Prostate gland (tissue), 2 donors: ENCODE results near the gene UBE2H.

ENCODE experiments used
- CTCF ChIP-seq, 4 experiments: fragments of 200-600 bp in 2 of 4; fragments of 450-650 bp in 2 of 4; sonication (generic) in 2 of 4; IDR thresholded peaks; 1 replicate in 3 of 4; 2 replicates in 1 of 4; pipeline ENCODE4 v1.5.1; 2016 to 2019; ENCODE audit warnings: antibody characterized with exemption in 4 of 4, mild to moderate bottlenecking in 2 of 4, moderate library complexity in 2 of 4
- POLR2A ChIP-seq: fragments of 450-650 bp; IDR thresholded peaks from one replicate; pipeline ENCODE4 v1.6.1; 2016; ENCODE audit warnings: antibody characterized with exemption, mild to moderate bottlenecking
- POLR2AphosphoS5 ChIP-seq: sonication (generic); formaldehyde crosslinking; IDR thresholded peaks from one replicate; pipeline ENCODE4 v1.6.1; 2017; ENCODE audit warnings: antibody characterized with exemption

GRCh38 chr7:129986600-129986999 is 33.8 kb upstream of the UBE2H start:
- TF ChIP-seq CTCF (IDR thresholded peaks at IDR 0.05) (no peak), POLR2A (no peak), POLR2AphosphoS5 (no peak)
